Activated T-helper 17 cell treated with anti-CD3 and anti-CD28 coated beads, Interleukin-2, amount 50 U/mL, for 72 hours (primary cell): ENCODE results near the gene TMEM273. TPM values are rescaled to one million over a fixed set of nuclear protein-coding genes. Genes with fewer than 3 reads are reported as not detected.
A peak's percentile ranks its signal among the peaks of the same experiment; 100 is the strongest.

Experiments used
- ATAC-seq: fragments of 150-1000 bp; cut with Tn5 transposase; replicated peaks from 2 replicates; pipeline ENCODE4 v1.10.0; 2021; ENCODE audit warnings: mild to moderate bottlenecking, moderate library complexity
- H3K27ac Mint-ChIP-seq: one replicate; pipeline ENCODE4 v1.8.0; 2022; ENCODE audit warnings: mixed read lengths
- H3K27me3 Mint-ChIP-seq: one replicate; pipeline ENCODE4 v1.8.0; 2022; ENCODE audit warnings: mixed read lengths
- H3K36me3 Mint-ChIP-seq: one replicate; pipeline ENCODE4 v1.8.0; 2022; ENCODE audit warnings: low read depth, mild to moderate bottlenecking, mixed read lengths
- H3K4me1 Mint-ChIP-seq: one replicate; pipeline ENCODE4 v1.8.0; 2022; ENCODE audit warnings: mixed read lengths
- H3K4me3 Mint-ChIP-seq: one replicate; pipeline ENCODE4 v1.8.0; 2022; ENCODE audit warnings: mild to moderate bottlenecking, mixed read lengths
- H3K9me3 Mint-ChIP-seq: one replicate; pipeline ENCODE4 v1.8.0; 2022; ENCODE audit warnings: mixed read lengths
- total RNA-seq, 2 donors: library from RNA; stranded (reverse); gene quantifications; one replicate each; pipeline ENCODE4 v1.2.3, GENCODE V29; 2022

TMEM273 gene
- total RNA-seq, 2 donors from 2014 or later = 92.2 to 262 TPM

- H3K9me3 Mint-ChIP-seq = no peaks in the 10 kb centered on the region
Measured at GRCh38 chr10:49140304-49141177, 47.6 kb downstream of the TMEM273 start.

DNA sequence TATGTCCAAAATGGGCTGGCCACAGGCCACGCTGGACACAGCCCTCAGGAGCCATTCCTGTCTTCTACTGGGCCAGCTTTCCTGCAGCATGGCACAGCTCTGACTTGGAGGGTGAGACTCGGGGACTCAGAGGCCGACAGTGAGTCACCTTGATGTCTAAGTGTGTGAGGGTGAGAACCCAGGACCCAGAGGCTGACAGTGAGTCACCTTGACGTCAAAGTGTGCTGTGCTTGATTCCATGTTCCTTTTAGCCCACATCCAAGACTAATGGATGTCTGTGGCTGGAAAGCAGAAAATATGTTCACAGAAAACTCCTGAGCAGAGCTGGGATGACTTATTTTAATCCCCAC, 48.4 kb downstream of the TMEM273 start:
- Mint-ChIP-seq H3K27ac (no peak overlapping the region), H3K4me1 (no peaks in the 10 kb centered on the region), H3K36me3 (no peaks in the 10 kb centered on the region), H3K27me3 (no peaks in the 10 kb centered on the region), H3K9me3 (no peaks in the 10 kb centered on the region), H3K4me3 (no peak overlapping the region)
- ATAC-seq = peak; percentile 84

More at GRCh38 chr10:49140304-49141177, 47.6 kb downstream of the TMEM273 start:
- H3K36me3 Mint-ChIP-seq = no peaks in the 10 kb centered on the region
- no peak overlapping the region for H3K4me3 Mint-ChIP-seq
- no peaks in the 10 kb centered on the region for H3K4me1 Mint-ChIP-seq
- no peak overlapping the region for H3K27ac Mint-ChIP-seq
- ATAC-seq = no peak
- H3K27me3 Mint-ChIP-seq = no peaks in the 10 kb centered on the region

- H3K4me3 Mint-ChIP-seq = no peak overlapping the region
- no peaks in the 10 kb centered on the region for H3K27me3 Mint-ChIP-seq
- no peak overlapping the region for H3K27ac Mint-ChIP-seq
- no peaks in the 10 kb centered on the region for H3K4me1 Mint-ChIP-seq
- no peaks in the 10 kb centered on the region for H3K36me3 Mint-ChIP-seq
- peak; percentile 44 for ATAC-seq
- no peaks in the 10 kb centered on the region for H3K9me3 Mint-ChIP-seq
Measured at GRCh38 chr10:49139028-49139845, 49.0 kb downstream of the TMEM273 start.

DNA sequence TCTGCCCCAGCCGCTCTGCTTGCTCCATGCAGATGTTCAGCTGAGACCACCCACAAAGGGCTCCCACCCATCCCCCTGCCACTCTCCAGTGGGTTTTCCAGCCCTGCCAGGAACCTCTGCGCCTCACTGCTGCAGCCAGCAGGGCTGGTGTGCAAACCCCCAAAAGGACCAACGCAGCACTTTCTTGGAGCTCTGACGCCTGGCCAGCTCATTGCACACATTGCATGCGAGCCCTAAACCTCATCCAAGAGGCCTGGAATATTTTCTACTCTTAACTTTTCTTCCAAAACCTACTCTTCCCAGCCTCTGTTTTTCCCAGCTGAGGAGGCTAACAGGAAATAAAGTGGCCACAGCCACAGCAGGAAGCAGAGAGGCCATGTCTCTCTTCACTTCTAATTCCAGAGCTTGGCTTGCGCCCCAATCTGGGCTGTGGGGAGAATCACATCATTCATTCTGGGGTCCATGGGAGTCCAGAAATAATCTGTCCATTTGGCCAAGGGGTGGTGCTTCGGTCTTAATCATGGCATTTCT, 49.8 kb downstream of the TMEM273 start:
- no peaks in the 10 kb centered on the region for H3K9me3 Mint-ChIP-seq
- peaks cover 3% of the 10 kb centered on the region for H3K27me3 Mint-ChIP-seq
- no peaks in the 10 kb centered on the region for H3K4me1 Mint-ChIP-seq
- H3K4me3 Mint-ChIP-seq = no peak overlapping the region
- ATAC-seq = no peak
- no peak overlapping the region for H3K27ac Mint-ChIP-seq
- H3K36me3 Mint-ChIP-seq = no peaks in the 10 kb centered on the region

GRCh38 chr10:49136525-49136924, 51.7 kb downstream of the TMEM273 start:
- no peaks in the 10 kb centered on the region for H3K9me3 Mint-ChIP-seq
- no peak for ATAC-seq
- H3K27me3 Mint-ChIP-seq = peaks cover 3% of the 10 kb centered on the region
- no peaks in the 10 kb centered on the region for H3K36me3 Mint-ChIP-seq
- H3K4me1 Mint-ChIP-seq = no peaks in the 10 kb centered on the region
- no peak overlapping the region for H3K27ac Mint-ChIP-seq
- no peak overlapping the region for H3K4me3 Mint-ChIP-seq

DNA sequence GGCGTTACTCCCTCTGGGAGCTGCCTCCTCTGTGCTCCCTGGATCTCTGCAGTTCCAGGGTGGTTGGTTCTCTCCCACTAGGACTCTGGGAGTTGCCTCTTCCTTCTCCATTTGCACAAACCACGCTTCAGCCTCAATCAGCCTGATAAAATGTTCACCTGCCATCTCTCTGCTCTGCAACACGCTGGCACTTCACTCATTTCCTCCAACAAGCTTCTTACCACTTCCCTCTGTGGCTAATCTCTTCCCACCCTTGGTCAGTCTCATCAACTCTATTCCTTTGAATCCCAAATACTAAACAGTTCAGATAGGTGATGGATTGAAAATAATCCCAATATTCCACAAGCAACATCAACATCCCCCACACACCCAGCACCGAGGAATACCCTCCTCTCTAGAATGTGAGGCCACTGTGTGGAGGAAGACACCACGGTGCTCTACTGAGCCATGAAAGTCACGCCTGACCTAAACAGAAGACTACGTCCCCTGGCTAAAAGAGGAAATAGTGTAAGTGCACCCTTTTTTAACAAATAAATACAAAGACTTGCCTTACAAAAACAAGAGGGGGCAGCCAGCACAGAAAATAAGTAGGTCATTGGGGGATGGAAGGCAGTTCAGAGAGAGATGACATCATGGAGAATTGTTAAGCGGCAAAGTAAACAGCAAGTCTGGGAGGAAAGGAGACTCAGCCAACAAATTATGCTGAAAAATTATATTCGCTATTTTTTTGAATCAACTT, 52.4 kb downstream of the TMEM273 start:
- ATAC-seq = no peak
- H3K27me3 Mint-ChIP-seq = peaks cover 3% of the 10 kb centered on the region

DNA sequence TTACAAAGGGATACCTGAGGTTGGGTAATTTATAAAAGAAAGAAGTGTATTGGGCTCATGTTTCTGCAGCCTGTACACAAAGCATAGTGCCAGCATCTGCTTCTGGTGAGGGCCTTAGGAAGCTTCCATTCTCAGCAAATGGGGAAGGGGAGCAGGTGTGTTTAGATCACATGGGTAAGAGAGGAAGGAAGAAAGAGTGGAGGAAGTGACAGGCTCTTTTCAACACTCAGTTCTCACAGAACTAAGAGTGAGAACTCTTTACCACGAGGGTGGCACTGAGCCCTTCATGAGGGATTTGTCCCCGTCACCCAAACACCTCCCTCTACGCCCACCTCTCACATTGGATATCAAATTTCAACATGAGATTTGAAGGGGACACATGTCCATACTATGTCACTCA, 53.9 kb downstream of the TMEM273 start:
- Mint-ChIP-seq H3K36me3 (no peaks in the 10 kb centered on the region), H3K4me1 (no peaks in the 10 kb centered on the region), H3K9me3 (peaks cover under 1% of the 10 kb centered on the region), H3K27me3 (peaks cover 9% of the 10 kb centered on the region), H3K27ac (no peak overlapping the region), H3K4me3 (no peak overlapping the region)
- ATAC-seq = no peak

More for the DNA sequence above, 52.4 kb downstream of the TMEM273 start:
- H3K27ac Mint-ChIP-seq = peak overlapping the region; percentile 2
- no peaks in the 10 kb centered on the region for H3K36me3 Mint-ChIP-seq
- no peak overlapping the region for H3K4me3 Mint-ChIP-seq
- H3K4me1 Mint-ChIP-seq = no peaks in the 10 kb centered on the region
- no peaks in the 10 kb centered on the region for H3K9me3 Mint-ChIP-seq

DNA sequence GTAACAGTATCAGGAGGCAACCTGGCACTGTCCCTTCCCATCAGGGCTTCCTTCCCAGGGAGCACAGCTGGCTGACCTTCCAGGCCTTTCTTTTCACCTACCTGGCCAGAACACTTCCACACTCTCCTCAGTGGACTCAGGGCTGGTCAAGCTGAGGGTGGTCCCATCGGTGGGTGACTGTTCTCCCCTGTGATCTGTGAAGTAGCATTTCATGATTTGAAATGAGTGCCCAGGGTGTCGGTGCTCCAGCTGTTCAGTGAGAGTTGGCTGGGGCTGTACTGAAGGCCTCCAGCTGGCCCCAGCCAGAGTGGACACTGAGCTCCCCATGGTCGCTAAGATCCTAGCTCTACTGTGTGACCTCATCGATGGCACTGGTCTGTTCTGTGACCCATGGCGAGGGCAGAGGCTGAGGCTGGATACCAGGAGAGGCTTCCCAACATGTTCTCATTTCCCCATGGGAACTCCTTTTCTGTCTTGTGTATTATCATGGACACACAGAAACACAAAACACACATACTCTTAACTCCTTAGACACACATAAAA, 54.4 kb downstream of the TMEM273 start, which contains the start of gene FAM170B:
TSS of gene FAM170B (minus strand) at position 316 of the 543 bp plus-strand sequence. CDS start at position 213, 103 bp downstream.
- Mint-ChIP-seq H3K4me3 (no peak within 1 kb of the TSS), H3K27ac (no peak within 1 kb of the TSS), H3K36me3 (no peaks in the 10 kb centered on the region), H3K27me3 (peaks cover 14% of the 10 kb centered on the region), H3K9me3 (peaks cover 6% of the 10 kb centered on the region), H3K4me1 (no peaks in the 10 kb centered on the region)
- ATAC-seq = no peak

DNA sequence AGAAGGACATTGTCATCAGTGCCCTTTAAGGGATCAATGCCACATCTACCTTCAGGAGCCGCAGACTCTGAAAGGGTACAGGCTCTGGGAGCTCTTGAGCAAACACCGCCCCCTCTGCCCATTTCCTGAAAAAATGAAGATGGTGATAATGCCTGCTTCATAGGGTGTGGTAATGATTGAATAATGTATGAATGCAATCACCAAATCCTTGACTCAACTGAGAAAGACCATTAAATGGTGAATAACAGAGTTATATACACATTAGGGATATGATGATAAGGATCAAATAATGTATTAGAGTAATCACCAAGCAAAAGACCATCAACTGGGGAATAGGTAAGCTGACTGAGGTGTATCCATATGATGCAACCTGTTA, 55.8 kb downstream of the TMEM273 start:
- Mint-ChIP-seq H3K4me1 (no peaks in the 10 kb centered on the region), H3K27me3 (peaks cover 23% of the 10 kb centered on the region), H3K27ac (no peak overlapping the region), H3K4me3 (no peak overlapping the region), H3K9me3 (peaks cover 11% of the 10 kb centered on the region), H3K36me3 (no peaks in the 10 kb centered on the region)
- ATAC-seq = no peak

- ATAC-seq = no peak
- H3K4me1 Mint-ChIP-seq = no peaks in the 10 kb centered on the region
- no peak overlapping the region for H3K27ac Mint-ChIP-seq
- no peaks in the 10 kb centered on the region for H3K36me3 Mint-ChIP-seq
- H3K27me3 Mint-ChIP-seq = peaks cover 23% of the 10 kb centered on the region
- peaks cover 11% of the 10 kb centered on the region for H3K9me3 Mint-ChIP-seq
- H3K4me3 Mint-ChIP-seq = no peak overlapping the region
Measured at GRCh38 chr10:49131507-49132361, 56.5 kb downstream of the TMEM273 start.

DNA sequence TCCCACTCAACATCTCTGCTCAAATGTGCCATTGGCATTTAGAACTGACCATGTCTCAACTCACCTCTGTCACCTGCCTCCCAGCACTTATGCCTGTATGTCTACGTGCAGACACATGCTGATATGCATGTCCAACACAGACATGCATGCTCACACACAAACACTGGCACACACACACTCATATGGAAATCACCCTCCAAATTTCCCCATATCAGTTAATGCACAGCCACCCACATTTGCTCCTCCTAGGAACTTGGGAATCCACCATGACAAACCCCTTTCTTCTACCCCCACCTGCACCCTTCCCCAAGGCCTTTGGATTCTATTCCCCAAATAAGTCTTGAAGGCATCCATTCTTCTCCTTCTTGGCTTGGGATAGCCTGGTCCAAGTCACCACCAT, 58.8 kb downstream of the TMEM273 start:
- no peak for ATAC-seq
- no peak overlapping the region for H3K27ac Mint-ChIP-seq
- H3K36me3 Mint-ChIP-seq = no peaks in the 10 kb centered on the region
- no peak overlapping the region for H3K4me3 Mint-ChIP-seq
- peaks cover 26% of the 10 kb centered on the region for H3K27me3 Mint-ChIP-seq
- peaks cover 13% of the 10 kb centered on the region for H3K9me3 Mint-ChIP-seq
- H3K4me1 Mint-ChIP-seq = no peaks in the 10 kb centered on the region

DNA sequence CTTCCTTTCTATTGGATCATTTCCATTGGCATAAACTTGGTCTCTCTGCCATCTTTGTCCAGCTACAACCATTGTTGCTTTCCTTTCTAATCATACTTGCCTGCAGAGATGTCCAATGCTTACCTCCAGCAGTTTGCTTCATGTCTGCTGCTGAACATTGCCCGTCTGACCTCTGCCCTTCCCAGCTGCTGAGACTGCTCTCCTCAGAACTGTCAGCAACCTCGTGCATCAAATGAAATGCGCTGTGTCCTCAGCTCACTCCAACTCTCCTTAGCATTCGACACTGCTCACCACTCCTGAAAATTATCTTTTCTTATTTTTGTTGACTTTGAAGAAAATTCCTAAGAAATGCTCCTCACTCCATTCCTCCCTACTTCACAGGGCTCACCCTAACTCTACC, 59.3 kb downstream of the TMEM273 start:
- peaks cover 15% of the 10 kb centered on the region for H3K9me3 Mint-ChIP-seq
- H3K36me3 Mint-ChIP-seq = no peaks in the 10 kb centered on the region
- no peak for ATAC-seq
- peaks cover 25% of the 10 kb centered on the region for H3K27me3 Mint-ChIP-seq
- no peak overlapping the region for H3K27ac Mint-ChIP-seq
- H3K4me1 Mint-ChIP-seq = no peaks in the 10 kb centered on the region
- no peak overlapping the region for H3K4me3 Mint-ChIP-seq
